ENCODE results near the gene ANKAR. TPM values are rescaled to one million over a fixed set of nuclear protein-coding genes. Genes with fewer than 3 reads are reported as not detected.
A peak's percentile ranks its signal among the peaks of the same experiment; 100 is the strongest.

The ANKAR gene
- total RNA-seq, 2 experiments from 2014 or later, result 2.0 to 2.9 TPM

DNA sequence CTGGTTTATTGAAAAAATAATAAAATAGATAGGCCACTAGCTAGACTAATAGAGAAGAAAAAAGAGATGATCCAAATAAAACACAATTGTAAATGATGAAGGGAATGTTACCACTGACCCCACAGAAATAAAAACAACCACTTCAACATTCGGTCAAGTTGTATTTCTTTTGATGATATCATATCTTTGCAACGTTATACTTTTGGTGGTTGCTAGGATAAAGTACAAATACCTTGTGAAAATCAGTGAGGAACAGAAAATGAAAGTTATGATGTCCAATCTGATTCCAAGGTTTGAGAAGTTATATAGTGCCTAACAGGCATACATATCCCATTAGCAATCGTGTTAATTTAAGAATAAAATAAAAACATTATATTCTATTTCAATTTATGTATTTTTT lies 19.8 kb upstream of the ANKAR start:
- BruUV-seq (replicated peaks), result no TSS peak
- H4K20me1 ChIP-seq (ENCODE audit: insufficient read depth, low read length), result no peaks in the 10 kb centered on the region
- TF ChIP-seq, protein P1, sequence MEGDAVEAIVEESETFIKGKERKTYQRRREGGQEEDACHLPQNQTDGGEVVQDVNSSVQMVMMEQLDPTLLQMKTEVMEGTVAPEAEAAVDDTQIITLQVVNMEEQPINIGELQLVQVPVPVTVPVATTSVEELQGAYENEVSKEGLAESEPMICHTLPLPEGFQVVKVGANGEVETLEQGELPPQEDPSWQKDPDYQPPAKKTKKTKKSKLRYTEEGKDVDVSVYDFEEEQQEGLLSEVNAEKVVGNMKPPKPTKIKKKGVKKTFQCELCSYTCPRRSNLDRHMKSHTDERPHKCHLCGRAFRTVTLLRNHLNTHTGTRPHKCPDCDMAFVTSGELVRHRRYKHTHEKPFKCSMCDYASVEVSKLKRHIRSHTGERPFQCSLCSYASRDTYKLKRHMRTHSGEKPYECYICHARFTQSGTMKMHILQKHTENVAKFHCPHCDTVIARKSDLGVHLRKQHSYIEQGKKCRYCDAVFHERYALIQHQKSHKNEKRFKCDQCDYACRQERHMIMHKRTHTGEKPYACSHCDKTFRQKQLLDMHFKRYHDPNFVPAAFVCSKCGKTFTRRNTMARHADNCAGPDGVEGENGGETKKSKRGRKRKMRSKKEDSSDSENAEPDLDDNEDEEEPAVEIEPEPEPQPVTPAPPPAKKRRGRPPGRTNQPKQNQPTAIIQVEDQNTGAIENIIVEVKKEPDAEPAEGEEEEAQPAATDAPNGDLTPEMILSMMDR (conservative IDR thresholded peaks at IDR 0.05; ENCODE audit: low read length), result no peak
- TF ChIP-seq EZH2phosphoT487 (IDR thresholded peaks at IDR 0.05; ENCODE audit: borderline replicate concordance, low read depth, low read length), result no peak
- ChIA-PET POLR2A (no interaction called here), CTCF (ENCODE audit: unreplicated experiment) (no interaction called here)
- H3K9me3 ChIP-seq (ENCODE audit: low read length), result no peaks in the 10 kb centered on the region
- H2AFZ ChIP-seq (ENCODE audit: low read length), result no peak overlapping the region
- no peak overlapping the region for H3K4me2 ChIP-seq (ENCODE audit: low read length)
- H3K27ac ChIP-seq (ENCODE audit: low read depth, low read length, poor library complexity, severe bottlenecking), result no peak overlapping the region
- intact Hi-C loops (cut with micrococcal nuclease; ENCODE audit: unreplicated experiment), result no loop called here
- DNase-seq (ENCODE audit: low spot score), result no peak
- H3K4me1 ChIP-seq (ENCODE audit: insufficient read depth, low read length, poor library complexity, severe bottlenecking), result peaks cover 16% of the 10 kb centered on the region
- no peaks in the 10 kb centered on the region for H3K79me2 ChIP-seq (ENCODE audit: insufficient read depth, low read depth, low read length)
- no peak overlapping the region for H3K4me3 ChIP-seq (ENCODE audit: low read depth, low read length, poor library complexity, severe bottlenecking)
- no peaks in the 10 kb centered on the region for H3K9me2 ChIP-seq (ENCODE audit: insufficient read depth, low read length)
- H3K36me3 ChIP-seq (ENCODE audit: insufficient read depth, low read length), result no peaks in the 10 kb centered on the region

DNA sequence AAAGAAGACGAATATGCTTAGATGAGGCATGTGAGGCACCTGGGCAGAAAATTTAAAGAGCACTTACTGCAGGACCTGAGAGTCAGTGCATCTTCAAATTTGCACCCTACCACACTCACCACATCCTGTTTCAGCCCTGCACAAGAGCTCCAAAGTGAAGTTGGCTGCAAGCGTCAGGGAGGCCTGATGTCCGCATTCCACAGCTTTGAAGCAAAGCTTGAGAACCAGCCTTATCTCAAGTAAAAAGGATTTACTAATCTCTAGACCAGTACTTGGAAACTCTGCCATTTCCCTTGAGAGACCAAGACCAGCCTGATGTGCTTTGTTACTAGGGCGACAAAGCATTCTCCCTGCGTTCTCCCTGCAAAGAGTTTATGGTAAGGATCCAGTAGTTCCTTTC lies 16.6 kb upstream of the ANKAR start:
- POLR2A ChIA-PET, result interaction anchor here (0.5 to 3.1 kb wide), 4 partner anchors 14 to 105 kb away, joined by 3 to 21 read pairs (median 4); partner anchors contain the start of gene OSGEPL1
- intact Hi-C loops (cut with micrococcal nuclease; ENCODE audit: unreplicated experiment), result no loop called here
- Histone ChIP-seq H3K4me1 (ENCODE audit: insufficient read depth, low read length, poor library complexity, severe bottlenecking) (peaks cover 28% of the 10 kb centered on the region), H3K36me3 (ENCODE audit: insufficient read depth, low read length) (no peaks in the 10 kb centered on the region), H3K27ac (ENCODE audit: low read depth, low read length, poor library complexity, severe bottlenecking) (no peak overlapping the region), H3K4me2 (ENCODE audit: low read length) (peak overlapping the region; percentile 36), H3K9me2 (ENCODE audit: insufficient read depth, low read length) (no peaks in the 10 kb centered on the region), H3K79me2 (ENCODE audit: insufficient read depth, low read depth, low read length) (peaks cover 15% of the 10 kb centered on the region), H4K20me1 (ENCODE audit: insufficient read depth, low read length) (peaks cover 10% of the 10 kb centered on the region; the same call in 1 of the 2 replicates), H2AFZ (ENCODE audit: low read length) (peak overlapping the region; percentile 90), H3K9me3 (ENCODE audit: low read length) (no peaks in the 10 kb centered on the region), H3K4me3 (ENCODE audit: low read depth, low read length, poor library complexity, severe bottlenecking) (no peak overlapping the region)
- DNase-seq (ENCODE audit: low spot score), result peak; percentile 26
- no TSS peak for BruUV-seq (replicated peaks)
- TF ChIP-seq, protein P1 (conservative IDR thresholded peaks at IDR 0.05; ENCODE audit: low read length), result no peak
- TF ChIP-seq EZH2phosphoT487 (IDR thresholded peaks at IDR 0.05; ENCODE audit: borderline replicate concordance, low read depth, low read length), result no peak
- CTCF ChIA-PET (ENCODE audit: unreplicated experiment), result no interaction called here

DNA sequence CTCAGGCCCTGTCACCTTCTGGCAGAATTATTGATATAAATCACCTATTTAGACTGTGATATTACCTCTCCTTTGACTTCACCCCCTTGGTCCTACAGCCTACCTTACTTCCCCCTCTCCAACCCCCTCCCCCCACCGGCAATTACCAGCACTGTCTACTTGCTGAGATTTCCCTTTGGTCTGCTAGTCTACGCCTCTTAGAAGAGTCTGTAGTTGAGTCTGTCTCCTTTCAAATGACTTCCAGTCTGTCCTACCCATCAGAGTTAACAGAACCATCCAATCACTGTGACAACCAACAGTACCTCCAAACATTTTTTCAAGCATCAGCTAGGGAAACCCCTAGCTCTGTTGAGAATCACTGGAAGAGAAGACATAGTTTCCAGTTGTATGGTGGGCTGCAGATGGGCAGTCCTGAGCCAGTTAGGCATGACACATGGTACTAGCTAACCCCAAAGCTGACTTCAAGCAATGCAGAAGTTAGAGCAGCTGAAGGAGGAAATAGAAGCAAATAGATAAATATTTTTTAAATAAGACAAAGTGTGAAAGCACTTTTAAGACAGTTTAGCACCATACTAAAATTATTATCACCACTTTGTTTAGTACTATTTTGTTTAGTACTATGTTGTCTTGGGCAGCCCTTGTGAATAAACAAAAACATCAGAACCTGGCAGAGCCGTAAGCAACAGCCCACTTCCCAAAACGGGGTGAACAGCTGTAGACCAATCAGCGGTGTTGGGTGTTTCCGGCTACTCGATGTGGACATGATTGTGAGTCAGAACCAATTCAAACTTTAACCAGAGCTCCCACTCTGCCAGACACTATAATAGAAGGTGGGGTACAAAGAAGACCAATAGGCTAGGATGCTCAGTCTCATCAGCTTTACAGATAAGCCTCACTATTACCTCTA lies 15.9 kb upstream of the ANKAR start:
- Histone ChIP-seq H3K9me2 (ENCODE audit: insufficient read depth, low read length) (no peaks in the 10 kb centered on the region), H3K36me3 (ENCODE audit: insufficient read depth, low read length) (no peaks in the 10 kb centered on the region), H2AFZ (ENCODE audit: low read length) (peak overlapping the region; percentile 90), H3K4me1 (ENCODE audit: insufficient read depth, low read length, poor library complexity, severe bottlenecking) (peaks cover 32% of the 10 kb centered on the region), H3K27ac (ENCODE audit: low read depth, low read length, poor library complexity, severe bottlenecking) (no peak overlapping the region), H4K20me1 (ENCODE audit: insufficient read depth, low read length) (peaks cover 10% of the 10 kb centered on the region; the same call in 1 of the 2 replicates), H3K79me2 (ENCODE audit: insufficient read depth, low read depth, low read length) (peaks cover 22% of the 10 kb centered on the region), H3K4me2 (ENCODE audit: low read length) (peak overlapping the region; percentile 36), H3K4me3 (ENCODE audit: low read depth, low read length, poor library complexity, severe bottlenecking) (no peak overlapping the region), H3K9me3 (ENCODE audit: low read length) (no peaks in the 10 kb centered on the region)
- BruUV-seq (replicated peaks), result no TSS peak
- peak; percentile 17 for DNase-seq (ENCODE audit: low spot score)
- TF ChIP-seq EZH2phosphoT487 (IDR thresholded peaks at IDR 0.05; ENCODE audit: borderline replicate concordance, low read depth, low read length), result no peak
- TF ChIP-seq, protein P1 (conservative IDR thresholded peaks at IDR 0.05; ENCODE audit: low read length), result no peak
- ChIA-PET POLR2A (interaction anchor here (0.6 to 3.1 kb wide), 7 partner anchors 8 to 111 kb away, joined by 3 to 21 read pairs (median 4); partner anchors contain the start of gene OSGEPL1), CTCF (ENCODE audit: unreplicated experiment) (no interaction called here)
- intact Hi-C loops (cut with micrococcal nuclease; ENCODE audit: unreplicated experiment), result no loop called here

Data from OCI-LY7 (cell line).